B cell (primary cell): ENCODE measurements around the gene RUFY2. TPM values are rescaled to one million over a fixed set of nuclear protein-coding genes. Genes with fewer than 3 reads are reported as not detected.

Source experiments
- ATAC-seq: fragments of 200-7000 bp; cut with Tn5 transposase; one replicate; pipeline ENCODE4 v1.10.0; 2021; ENCODE audit warnings: low read depth, mild to moderate bottlenecking, moderate number of reproducible peaks, moderate library complexity
- CTCF ChIA-PET: fragments of 350-600 bp; sonication (Branson Sonifier 250); formaldehyde crosslinking; loops from one replicate; lab custom pipeline; 2021; ENCODE audit warnings: antibody characterized with exemption, inconsistent platforms; lab: Charles Lee
- POLR2A ChIA-PET: fragments of 350-600 bp; sonication (Branson Sonifier 250); formaldehyde crosslinking; loops from one replicate; lab custom pipeline; 2021; ENCODE audit warnings: antibody characterized with exemption; lab: Charles Lee
- DNase-seq: peaks from one replicate; pipeline ENCODE4 v3.0.0; 2013
- H2AFZ ChIP-seq: 2 replicates; pipeline ENCODE4 v1.6.1; 2012; ENCODE audit warnings: mild to moderate bottlenecking, low read depth, low read length; ENCODE audit not compliant: insufficient read depth, poor library complexity, severe bottlenecking
- H3K27ac ChIP-seq, 2 donors: 1 replicate in 1 of 2; 2 replicates in 1 of 2; pipeline ENCODE4 v1.5.1; 2012 to 2013; ENCODE audit warnings: low read length in 2 of 2, mild to moderate bottlenecking in 2 of 2, moderate library complexity in 1 of 2
- H3K27me3 ChIP-seq, 4 experiments: fragments of 200-600 bp in 1 of 4; sonication (generic) in 1 of 4; replicated peaks in 1 of 4; 1 replicate in 2 of 4; 2 replicates in 2 of 4; pipeline versions ENCODE4 v1.6.1 to v1.7.0; 2013 to 2016; ENCODE audit warnings: low read length in 3 of 4, mild to moderate bottlenecking in 2 of 4, mixed read lengths in 1 of 4, moderate library complexity in 1 of 4; ENCODE audit not compliant: insufficient read depth in 4 of 4, control insufficient read depth in 3 of 4; ENCODE audit errors: control extremely low read depth in 1 of 4
- H3K36me3 ChIP-seq, 2 experiments: replicated peaks in 1 of 2; 1 replicate in 1 of 2; 2 replicates in 1 of 2; pipeline versions ENCODE4 v1.6.1 to v1.7.1; 2013; ENCODE audit warnings: low read length in 1 of 2; ENCODE audit not compliant: insufficient read depth in 2 of 2, control insufficient read depth in 1 of 2; ENCODE audit errors: control extremely low read depth in 1 of 2, extremely low read depth in 1 of 2
- H3K4me1 ChIP-seq, 2 donors: fragments of 200-600 bp in 1 of 2; sonication (generic) in 1 of 2; 1 replicate in 1 of 2; 2 replicates in 1 of 2; pipeline versions ENCODE4 v1.5.1 to v1.6.1; 2013 to 2017; ENCODE audit warnings: low read length in 2 of 2; ENCODE audit not compliant: control insufficient read depth in 2 of 2, insufficient read depth in 2 of 2
- H3K4me2 ChIP-seq: replicated peaks from 2 replicates; pipeline ENCODE3; 2012; ENCODE audit warnings: mild to moderate bottlenecking, low read depth, low read length; ENCODE audit not compliant: poor library complexity, severe bottlenecking
- H3K4me3 ChIP-seq, 5 experiments: fragments of 200-600 bp in 1 of 5; sonication (generic) in 1 of 5; 1 replicate in 3 of 5; 2 replicates in 2 of 5; pipeline versions ENCODE4 v1.5.1 to v1.7.0; 2011 to 2016; ENCODE audit warnings: low read length in 4 of 5, mild to moderate bottlenecking in 4 of 5, low read depth in 2 of 5, control low read depth in 1 of 5, moderate library complexity in 1 of 5; ENCODE audit not compliant: insufficient read depth in 1 of 5; ENCODE audit errors: control extremely low read depth in 1 of 5, extremely low read depth in 1 of 5
- H3K79me2 ChIP-seq: fragments of 200-600 bp; sonication (generic); one replicate; pipeline ENCODE4 v1.6.0; 2016; ENCODE audit warnings: low read length; ENCODE audit not compliant: control insufficient read depth, insufficient read depth
- H3K9ac ChIP-seq: fragments of 200-600 bp; sonication (generic); 2 replicates; pipeline ENCODE4 v1.6.1; 2017; ENCODE audit warnings: mild to moderate bottlenecking, low read length, moderate library complexity
- H3K9me3 ChIP-seq, 3 donors: one replicate each; pipeline versions ENCODE4 v1.6.1 to v1.7.1; 2013; ENCODE audit warnings: low read length in 2 of 3; ENCODE audit not compliant: control insufficient read depth in 2 of 3, insufficient read depth in 1 of 3; ENCODE audit errors: control extremely low read depth in 1 of 3
- H4K20me1 ChIP-seq: 2 replicates; pipeline ENCODE4 v1.6.0; 2012; ENCODE audit warnings: mild to moderate bottlenecking, low read length; ENCODE audit not compliant: insufficient read depth, control insufficient read depth, poor library complexity, severe bottlenecking
- H3K27ac Mint-ChIP-seq: one replicate; pipeline ENCODE4 v1.8.0; 2021; ENCODE audit warnings: mixed read lengths
- H3K27me3 Mint-ChIP-seq: one replicate; pipeline ENCODE4 v1.8.0; 2021; ENCODE audit warnings: mixed read lengths
- H3K4me1 Mint-ChIP-seq: one replicate; pipeline ENCODE4 v1.8.0; 2021; ENCODE audit warnings: mixed read lengths
- H3K4me3 Mint-ChIP-seq: one replicate; pipeline ENCODE4 v1.8.0; 2021; ENCODE audit warnings: mixed read lengths
- H3K9me3 Mint-ChIP-seq: one replicate; pipeline ENCODE4 v1.8.0; 2022; ENCODE audit warnings: mixed read lengths; ENCODE audit not compliant: insufficient read depth
- EZH2 ChIP-seq: IDR thresholded peaks from 2 replicates; pipeline ENCODE4 v1.6.1; 2012; ENCODE audit warnings: borderline replicate concordance, low read depth, mild to moderate bottlenecking, moderate library complexity, low read length; ENCODE audit not compliant: insufficient read depth, poor library complexity, severe bottlenecking
- WGBS: methylation state at CpG from one replicate; pipeline ENCODE4 v1.1.5; 2013; ENCODE audit warnings: missing lambda C conversion rate; ENCODE audit not compliant: insufficient coverage; 5-methylcytosine and 5-hydroxymethylcytosine counted together
- intact Hi-C: fragments of 100-400 bp; cut with micrococcal nuclease; formaldehyde crosslinking; loops from one replicate; pipeline ENCODE4 v1.10.0; 2022
- polyA plus RNA-seq: library from polyadenylated mRNA; depleted of rRNA; stranded (reverse); fragments of >200 nt; gene quantifications from 2 replicates; pipeline ENCODE4 v1.2.3, GENCODE V29; 2012
- total RNA-seq, 2 donors: library from RNA; stranded (reverse); fragments of 120-200 nt in 1 of 2; gene quantifications; 1 replicate in 1 of 2; 2 replicates in 1 of 2; pipeline versions ENCODE4 v1.2.3 to v1.2.4, GENCODE V29; 2013 to 2022
- TF ChIP-seq, protein P1 (sequence below): fragments of 200-600 bp; IDR thresholded peaks from one replicate; pipeline ENCODE4 v1.8.0; 2022; ENCODE audit warnings: antibody characterized with exemption, mild to moderate bottlenecking

RUFY2 gene
- total and polyA plus RNA-seq, 2 donors (not counting 1 experiment from before 2014, with no cell fraction given): 5.8 to 38.7 TPM

DNA sequence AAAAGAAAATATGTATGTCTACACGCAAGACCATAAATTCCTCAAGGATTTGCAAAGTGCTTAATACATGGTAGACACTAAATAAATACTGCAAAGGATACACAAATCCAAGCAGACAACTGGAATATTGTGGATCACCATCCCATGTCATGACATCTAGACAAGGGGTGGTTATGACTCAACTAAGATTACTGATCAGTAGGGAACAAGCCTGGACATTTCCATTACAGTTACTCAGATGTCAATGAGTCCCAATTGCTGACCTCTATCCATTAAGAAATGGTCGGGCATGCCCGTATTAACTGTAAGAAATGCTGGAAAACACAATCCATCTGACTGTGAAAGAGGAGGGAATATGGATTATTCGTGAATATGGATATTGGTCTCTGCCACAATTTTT, 27.6 kb upstream of the RUFY2 start:
- Histone ChIP-seq H3K9ac (no peak overlapping the region), H4K20me1 (no peaks in the 10 kb centered on the region), H3K4me3 (no peak overlapping the region), H2AFZ (no peak overlapping the region), H3K27ac (no peak overlapping the region), H3K9me3 (no peaks in the 10 kb centered on the region), H3K4me2 (no peak overlapping the region), H3K79me2 (no peaks in the 10 kb centered on the region), H3K27me3 (no peaks in the 10 kb centered on the region), H3K4me1 (no peaks in the 10 kb centered on the region), H3K36me3 (peaks cover 0 to 2% of the 10 kb centered on the region in 2 experiments)
- TF ChIP-seq, protein P1, sequence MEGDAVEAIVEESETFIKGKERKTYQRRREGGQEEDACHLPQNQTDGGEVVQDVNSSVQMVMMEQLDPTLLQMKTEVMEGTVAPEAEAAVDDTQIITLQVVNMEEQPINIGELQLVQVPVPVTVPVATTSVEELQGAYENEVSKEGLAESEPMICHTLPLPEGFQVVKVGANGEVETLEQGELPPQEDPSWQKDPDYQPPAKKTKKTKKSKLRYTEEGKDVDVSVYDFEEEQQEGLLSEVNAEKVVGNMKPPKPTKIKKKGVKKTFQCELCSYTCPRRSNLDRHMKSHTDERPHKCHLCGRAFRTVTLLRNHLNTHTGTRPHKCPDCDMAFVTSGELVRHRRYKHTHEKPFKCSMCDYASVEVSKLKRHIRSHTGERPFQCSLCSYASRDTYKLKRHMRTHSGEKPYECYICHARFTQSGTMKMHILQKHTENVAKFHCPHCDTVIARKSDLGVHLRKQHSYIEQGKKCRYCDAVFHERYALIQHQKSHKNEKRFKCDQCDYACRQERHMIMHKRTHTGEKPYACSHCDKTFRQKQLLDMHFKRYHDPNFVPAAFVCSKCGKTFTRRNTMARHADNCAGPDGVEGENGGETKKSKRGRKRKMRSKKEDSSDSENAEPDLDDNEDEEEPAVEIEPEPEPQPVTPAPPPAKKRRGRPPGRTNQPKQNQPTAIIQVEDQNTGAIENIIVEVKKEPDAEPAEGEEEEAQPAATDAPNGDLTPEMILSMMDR: no peak
- TF ChIP-seq EZH2: no peak
- intact Hi-C loops: no loop called here
- Mint-ChIP-seq H3K9me3 (no peaks in the 10 kb centered on the region), H3K27me3 (no peaks in the 10 kb centered on the region), H3K27ac (no peak overlapping the region), H3K4me3 (no peak overlapping the region), H3K4me1 (peaks cover 4% of the 10 kb centered on the region)
- no peak for DNase-seq
- WGBS: 100% methylated on average over 1 of the region's 4 CpGs
- ChIA-PET POLR2A (no interaction called here), CTCF (no interaction called here)
- no peak for ATAC-seq

GRCh38 chr10:68428396-68429104, 21.5 kb upstream of the RUFY2 start:
- no peaks in the 10 kb centered on the region for H3K27me3 Mint-ChIP-seq
- H3K4me3 Mint-ChIP-seq: no peak overlapping the region
- intact Hi-C loops: no loop called here
- Histone ChIP-seq H2AFZ (no peak overlapping the region), H4K20me1 (no peaks in the 10 kb centered on the region), H3K27me3 (no peaks in the 10 kb centered on the region), H3K36me3 (peaks cover 0 to 3% of the 10 kb centered on the region in 2 experiments), H3K4me1 (no peaks in the 10 kb centered on the region), H3K27ac (no peak overlapping the region), H3K4me2 (no peak overlapping the region), H3K9me3 (no peaks in the 10 kb centered on the region), H3K4me3 (no peak overlapping the region), H3K79me2 (no peaks in the 10 kb centered on the region), H3K9ac (no peak overlapping the region)
- H3K27ac Mint-ChIP-seq: no peak overlapping the region
- ATAC-seq (no peak), DNase-seq (no peak)
- WGBS: no CpG with 5 or more reads among the region's 5 CpGs
- H3K9me3 Mint-ChIP-seq: no peaks in the 10 kb centered on the region
- H3K4me1 Mint-ChIP-seq: no peaks in the 10 kb centered on the region
- TF ChIP-seq, protein P1: no peak
- no peak for TF ChIP-seq EZH2
- POLR2A ChIA-PET: interaction anchor here (0.6 kb wide), 1 partner anchor 11 kb away, joined by 3 read pairs; no protein-coding TSS in a partner anchor
- CTCF ChIA-PET: interaction anchor here (0.7 kb wide), 1 partner anchor 354 kb away, joined by 4 read pairs; no protein-coding TSS in a partner anchor
